Measurements from ENCODE around the gene TOB2.
"Not testable (repeated sequence)": the region's sequence is repeated elsewhere in the genome, so short reads cannot be mapped to it uniquely, and the experiment has no call there.

The TOB2 gene

GRCh38 chr22:41468381-41469217 is 22.0 kb upstream of the TOB2 start, which contains the start of the genes ACO2 and PHF5A:
Gene ACO2, plus strand, starts transcription at chr22:41469117. Its CDS starts 30 bp downstream, at chr22:41469147.
Gene PHF5A, minus strand, starts transcription at chr22:41468692. Its CDS starts 39 bp downstream, at chr22:41468653.
- peak; percentile 98 for DNase-seq (ENCODE audit: low spot score)

GRCh38 chr22:41461901-41462300 is 15.3 kb upstream of the TOB2 start:
- DNase-seq (ENCODE audit: low spot score), result no peak

- peak; percentile 72 for DNase-seq (ENCODE audit: low spot score)
These were observed 13.5 kb upstream of the TOB2 start for GRCh38 chr22:41460071-41460470.

- no peak for DNase-seq (ENCODE audit: low spot score)
These were observed 12.8 kb upstream of the TOB2 start for GRCh38 chr22:41459431-41459830.

GRCh38 chr22:41458161-41458728 is 11.6 kb upstream of the TOB2 start:
- no peak for DNase-seq (ENCODE audit: low spot score)

GRCh38 chr22:41448189-41448808 is 1.7 kb upstream of the TOB2 start:
- DNase-seq (ENCODE audit: low spot score), result peak; percentile 100

- peak; percentile 82 for DNase-seq (ENCODE audit: low spot score)
These were observed 1.0 kb upstream of the TOB2 start for GRCh38 chr22:41447435-41448188.

GRCh38 chr22:41446057-41446501 is 522 bp downstream of the TOB2 start:
- DNase-seq (ENCODE audit: low spot score), result peak; percentile 34

- DNase-seq (ENCODE audit: low spot score), result peak; percentile 65
These were observed 1.2 kb downstream of the TOB2 start for GRCh38 chr22:41445129-41446056.

GRCh38 chr22:41444360-41445128 is 2.1 kb downstream of the TOB2 start:
- peak; percentile 91 for DNase-seq (ENCODE audit: low spot score)

- no peak for DNase-seq (ENCODE audit: low spot score)
These were observed 4.3 kb downstream of the TOB2 start for GRCh38 chr22:41442240-41442792.

GRCh38 chr22:41440511-41440910 is 6.1 kb downstream of the TOB2 start:
- not testable (repeated sequence) for DNase-seq (ENCODE audit: low spot score)

GRCh38 chr22:41437198-41437597 is 9.4 kb downstream of the TOB2 start:
- no peak for DNase-seq (ENCODE audit: low spot score)

- DNase-seq (ENCODE audit: low spot score), result no peak
These were observed 10.1 kb downstream of the TOB2 start for GRCh38 chr22:41436322-41437113.

GRCh38 chr22:41435560-41435959 is 11.0 kb downstream of the TOB2 start:
- no peak for DNase-seq (ENCODE audit: low spot score)

GRCh38 chr22:41434361-41435003 is 12.1 kb downstream of the TOB2 start:
- DNase-seq (ENCODE audit: low spot score), result not testable (repeated sequence)

- not testable (repeated sequence) for DNase-seq (ENCODE audit: low spot score)
These were observed 13.1 kb downstream of the TOB2 start for GRCh38 chr22:41433480-41433879.

GRCh38 chr22:41431656-41432055 is 14.9 kb downstream of the TOB2 start:
- no peak for DNase-seq (ENCODE audit: low spot score)

Measured in putamen (tissue), 1 donor.